H1 (cell line): ENCODE results near the gene PPP1R14B. TPM values are rescaled to one million over a fixed set of nuclear protein-coding genes. Genes with fewer than 3 reads are reported as not detected.

Experiments
- NANOG ChIP-seq: IDR thresholded peaks from 2 replicates; pipeline ENCODE4 v1.6.1; 2011; ENCODE audit warnings: low read length, low read depth, mild to moderate bottlenecking, inconsistent platforms; ENCODE audit not compliant: insufficient read depth, poor library complexity, severe bottlenecking
- SAP30 ChIP-seq: fragments of 300-600 bp; sonication (generic); IDR thresholded peaks from 2 replicates; pipeline ENCODE4 v1.7.1; 2012; ENCODE audit warnings: low read length, moderate library complexity, mild to moderate bottlenecking, inconsistent platforms; ENCODE audit not compliant: insufficient read depth, insufficient replicate concordance
- polyA plus RNA-seq, 7 experiments: library from polyadenylated mRNA; depleted of rRNA in 3 of 7; stranded (reverse) in 5 of 7; unstranded in 2 of 7; fragments of >200 nt in 5 of 7; fragments of 200-250 nt in 2 of 7; gene quantifications; 1 replicate in 5 of 7; 2 replicates in 1 of 7; 4 replicates in 1 of 7; pipeline versions ENCODE4 v1.2.1 to v1.2.3, GENCODE V29; 2011 to 2013; ENCODE audit warnings: missing spikeins in 2 of 7, mixed read lengths in 2 of 7
- total RNA-seq: library from RNA; stranded (reverse); fragmentation: NEBNext Ultra II Directional; extraction: Animal tissue kit (Norgen Biotek cat#: 25700); gene quantifications from 2 replicates; pipeline ENCODE4 v1.2.1, GENCODE V29; 2021

PPP1R14B gene
- total and polyA plus RNA-seq, 2 of the 8 experiments (the other 6 are each of a cell fraction or from before 2014, with no cell fraction given), result 265 to 419 TPM

DNA sequence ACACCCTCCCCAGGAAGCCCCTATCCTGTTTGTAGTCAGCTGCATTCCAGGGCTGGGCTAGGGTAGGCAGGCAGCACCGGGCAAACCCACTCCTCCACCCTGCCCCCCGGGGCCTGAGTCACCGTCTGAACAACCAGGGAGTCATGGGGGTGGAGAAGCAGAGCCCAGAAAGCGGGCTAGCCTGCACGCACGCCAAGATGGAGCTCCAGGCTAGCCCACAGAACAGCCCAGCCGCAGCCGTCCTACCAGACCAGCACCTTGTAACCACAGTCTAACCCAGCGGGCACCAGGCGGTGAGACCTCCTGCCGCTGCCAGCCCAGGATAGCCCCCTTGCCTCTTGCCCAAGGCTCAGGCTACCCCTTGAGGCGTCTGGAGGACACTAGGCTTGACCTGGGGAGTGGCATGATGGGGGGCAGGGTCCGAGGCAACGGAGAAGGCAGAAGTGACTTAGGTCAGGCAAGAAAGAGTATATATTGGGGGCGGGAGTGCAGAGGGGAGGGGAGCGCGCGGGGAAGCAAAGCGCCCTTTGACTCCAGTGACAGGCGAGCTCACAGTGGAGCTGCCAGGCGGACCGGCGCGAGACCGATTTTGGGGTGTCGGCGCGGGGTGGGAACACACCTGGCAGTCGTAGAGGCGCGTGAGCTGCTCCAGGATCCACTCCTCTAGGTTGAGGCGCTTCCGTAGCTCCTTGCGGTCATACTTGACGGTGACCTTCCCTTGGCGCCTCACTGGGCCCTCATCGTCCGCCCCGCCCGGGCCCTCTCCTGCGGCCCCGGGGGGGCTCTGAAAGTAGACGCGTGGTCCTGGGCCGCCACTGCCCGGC is 734 bp downstream of the PPP1R14B start (continued):
- no peak for TF ChIP-seq SAP30
- TF ChIP-seq NANOG, result no peak
